GM12891 (cell line): Measurements from ENCODE around the gene SEL1L.

Source experiments
- POLR2A ChIP-seq: IDR thresholded peaks from 2 replicates; pipeline ENCODE4 v1.6.1; 2011; ENCODE audit warnings: low read depth, low read length, control low read depth
- POLR2AphosphoS5 ChIP-seq: IDR thresholded peaks from 2 replicates; pipeline ENCODE4 v1.6.1; 2011; ENCODE audit warnings: low read depth, low read length, control low read depth
- SPI1 ChIP-seq: IDR thresholded peaks from 2 replicates; pipeline ENCODE4 v1.6.1; 2011; ENCODE audit warnings: low read depth, low read length, control low read depth
- TAF1 ChIP-seq: IDR thresholded peaks from 2 replicates; pipeline ENCODE4 v1.6.1; 2011; ENCODE audit warnings: low read depth, low read length, control low read depth

DNA sequence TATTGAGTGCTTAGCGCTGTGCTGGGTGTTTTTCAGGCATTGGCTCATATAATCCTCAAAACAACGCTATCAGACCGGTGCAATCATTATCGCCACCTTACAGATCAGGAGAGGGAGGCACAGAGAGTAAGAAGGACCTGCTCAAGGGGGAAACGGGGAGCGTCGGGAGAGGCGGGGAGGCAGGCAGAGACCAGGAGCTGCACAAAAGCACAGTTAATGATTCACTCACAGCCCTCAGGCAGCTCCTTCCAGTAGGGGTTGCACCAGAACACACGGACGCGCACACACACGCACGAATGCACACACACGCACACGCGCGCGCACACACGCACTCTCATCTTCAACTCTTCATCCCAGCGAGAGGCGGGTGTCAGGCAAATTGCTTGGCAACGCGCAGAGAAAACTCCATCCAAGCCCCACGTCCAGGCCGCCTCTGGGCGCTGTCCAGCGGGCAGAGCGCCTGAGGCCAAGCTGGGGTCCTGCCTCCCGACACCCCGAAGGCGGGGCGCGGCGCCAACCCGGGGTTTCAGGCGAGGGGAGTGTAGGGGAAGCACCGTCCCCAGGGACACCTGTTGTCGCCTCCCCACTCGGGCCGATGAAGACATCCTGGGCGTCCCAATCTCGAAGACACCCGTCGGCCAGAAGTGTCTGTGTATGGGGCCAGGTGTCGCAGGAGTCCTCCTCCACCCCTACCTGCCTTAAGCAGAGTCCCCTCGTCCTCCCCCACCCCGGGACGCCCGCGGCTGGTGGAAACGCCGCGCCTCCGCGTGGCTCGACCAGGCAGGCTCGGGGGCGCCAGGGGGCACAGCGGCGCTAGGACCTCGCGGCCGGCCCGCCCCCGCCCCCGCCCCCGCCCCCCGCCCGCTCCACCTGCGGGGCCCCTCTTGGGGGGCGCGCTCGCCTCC lies 98.0 kb downstream of the SEL1L start:
- TF ChIP-seq POLR2AphosphoS5 (no peak), SPI1 (no peak), POLR2A (no peak), TAF1 (no peak)
